HG02885 (cell line): Measurements from ENCODE around the gene TFPI.

Experiments used
- ATAC-seq: cut with Tn5 transposase; IDR thresholded peaks from one replicate; pipeline ENCODE4 v1.9.1; 2021; ENCODE audit warnings: mild to moderate bottlenecking; ENCODE audit not compliant: unreplicated experiment, poor library complexity

The TFPI gene

DNA sequence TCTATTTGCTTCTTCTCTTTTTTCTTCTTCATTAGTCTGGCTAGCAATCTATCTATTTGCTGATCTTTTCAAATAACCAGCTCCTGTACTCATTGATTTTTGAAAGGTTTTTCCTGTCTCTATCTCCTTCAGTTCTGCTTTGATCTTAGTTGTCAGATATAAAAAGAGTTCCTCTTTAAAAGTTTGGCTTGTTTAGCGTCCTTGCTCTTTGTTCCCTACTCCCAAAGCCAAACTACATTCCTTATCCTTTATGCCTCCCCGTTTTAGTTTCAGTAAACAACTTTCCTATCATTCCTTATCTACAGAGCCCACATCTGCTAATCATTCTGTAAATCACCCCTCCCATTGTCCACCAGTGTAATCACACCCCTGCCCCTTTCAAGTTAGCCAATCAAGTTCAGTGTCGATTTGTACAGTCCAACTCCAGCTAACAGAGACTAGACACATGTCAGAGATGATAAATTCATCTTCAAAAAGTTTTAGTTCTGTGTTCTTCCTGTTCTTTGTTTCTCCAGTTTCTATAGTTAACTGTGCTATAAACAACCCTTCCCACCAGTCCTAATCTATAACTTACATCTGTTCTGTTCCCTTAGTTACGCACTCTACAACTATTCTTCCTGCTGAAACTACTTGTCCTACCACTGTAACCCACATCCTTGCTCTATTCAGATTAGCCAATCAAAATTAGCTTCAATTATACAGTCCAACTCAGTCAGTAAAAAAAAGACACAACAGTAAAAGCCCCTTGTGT, 44.4 kb downstream of the TFPI start:
- no peak for ATAC-seq

GRCh38 chr2:187506416-187506815, 47.8 kb downstream of the TFPI start:
- no peak for ATAC-seq

DNA sequence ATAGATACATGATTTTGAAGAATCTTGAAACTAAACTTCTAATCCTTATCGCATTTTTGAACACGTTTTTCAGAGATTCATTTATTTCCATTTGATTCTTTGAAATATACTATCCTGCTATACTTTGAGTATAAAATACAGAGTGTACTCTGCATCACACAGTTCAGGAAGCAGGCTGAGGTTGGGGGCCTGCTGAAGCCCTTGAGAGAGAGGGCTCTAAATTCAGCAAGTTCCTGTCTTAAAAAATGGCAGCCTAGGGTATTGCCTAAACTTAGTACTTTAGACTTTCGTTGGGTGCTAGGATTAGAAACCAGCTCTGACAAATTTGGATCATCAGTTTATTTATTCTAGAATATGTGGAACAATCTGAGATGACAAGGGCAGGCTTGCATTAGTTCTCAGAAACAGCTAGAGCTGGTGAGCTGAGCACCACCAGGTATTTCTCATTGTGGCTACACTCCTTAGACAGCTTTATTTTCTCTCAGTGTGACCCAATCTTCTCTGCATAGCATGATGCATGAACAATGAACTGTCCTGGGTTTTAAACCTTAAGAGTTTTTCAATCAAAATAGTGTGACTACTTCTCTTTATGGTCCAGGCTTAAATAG, 49.1 kb downstream of the TFPI start:
- no peak for ATAC-seq

DNA sequence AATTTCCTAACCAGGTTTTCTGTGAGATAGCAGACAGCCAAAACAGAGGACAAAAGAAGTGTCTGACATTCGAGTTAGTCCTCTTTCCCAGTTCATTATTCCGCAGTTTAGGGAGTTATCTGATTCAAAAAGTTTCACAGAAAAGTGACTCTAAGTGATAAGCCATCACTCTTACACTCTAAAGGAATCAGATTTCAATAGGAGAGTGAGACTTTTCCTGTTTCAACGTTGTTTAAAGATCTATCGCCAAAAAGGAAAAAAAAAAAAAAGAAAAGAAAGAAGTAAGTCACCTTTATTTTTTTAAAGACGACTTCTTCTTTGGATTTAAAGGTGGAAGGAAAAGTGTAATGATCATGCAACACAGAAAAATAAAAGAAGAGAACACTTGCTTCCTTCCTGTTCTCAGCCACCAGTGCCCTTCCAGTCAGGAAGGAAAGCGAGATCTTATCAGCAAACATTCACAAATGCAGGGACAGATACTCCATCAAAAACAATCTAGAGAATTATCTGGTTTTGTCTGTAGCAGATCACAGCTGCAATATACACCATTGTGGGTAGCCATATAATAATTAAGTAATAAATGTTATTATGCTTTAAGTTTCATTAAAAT, 49.8 kb downstream of the TFPI start:
- ATAC-seq = no peak

DNA sequence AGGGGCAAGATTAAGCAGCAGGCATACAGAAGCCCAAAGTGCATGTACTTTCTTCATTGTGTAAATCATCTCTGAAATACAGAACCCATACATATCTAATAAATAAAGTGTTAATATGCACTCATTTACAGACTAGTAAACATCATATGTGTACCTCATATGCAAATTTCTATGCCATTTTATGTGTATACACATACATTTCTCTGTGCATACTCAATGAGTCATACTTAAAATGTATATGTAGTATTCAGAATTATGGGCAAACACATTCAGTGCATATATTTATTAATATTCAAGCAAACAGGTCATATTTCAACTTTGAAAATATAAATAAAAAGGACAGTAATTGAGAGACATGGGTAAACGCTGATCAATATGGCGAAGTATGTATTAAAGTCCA, 50.5 kb downstream of the TFPI start:
- no peak for ATAC-seq

GRCh38 chr2:187502467-187502866, 51.8 kb downstream of the TFPI start:
- no peak for ATAC-seq

DNA sequence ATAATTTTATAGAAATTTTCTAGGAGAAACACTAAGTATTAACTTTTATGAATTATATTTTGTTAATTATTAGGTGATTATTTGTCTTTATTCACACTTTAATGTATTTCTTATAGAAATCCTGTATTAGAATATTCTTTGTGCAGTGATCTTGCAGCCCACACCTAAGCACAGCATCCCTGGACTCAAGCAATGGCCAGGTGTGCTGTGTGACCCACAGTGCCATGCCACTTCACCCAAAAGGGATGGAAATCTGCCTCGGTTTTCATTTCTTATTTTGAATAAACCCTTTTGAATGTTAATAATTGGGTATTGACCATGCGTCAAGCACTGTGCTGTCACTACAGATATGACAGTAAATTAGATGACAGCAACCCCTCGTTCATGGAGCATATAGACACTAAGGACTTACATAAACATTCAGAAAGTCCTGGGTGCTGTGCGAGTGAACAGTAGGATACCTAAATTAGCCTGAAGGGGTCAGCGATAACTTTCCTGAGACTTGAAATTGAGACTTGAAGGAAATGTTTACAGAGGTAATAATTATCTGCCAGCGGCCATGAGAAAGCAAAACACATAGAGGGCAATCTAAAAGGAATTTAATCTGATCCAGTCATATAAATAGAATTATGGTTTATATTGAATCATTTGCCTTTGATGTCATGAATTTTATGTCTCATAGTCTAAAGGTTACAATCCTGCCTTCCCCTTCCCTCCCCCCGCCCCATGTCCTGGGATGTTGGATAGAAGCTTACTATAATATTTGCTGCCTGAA, 53.5 kb downstream of the TFPI start:
- no peak for ATAC-seq

DNA sequence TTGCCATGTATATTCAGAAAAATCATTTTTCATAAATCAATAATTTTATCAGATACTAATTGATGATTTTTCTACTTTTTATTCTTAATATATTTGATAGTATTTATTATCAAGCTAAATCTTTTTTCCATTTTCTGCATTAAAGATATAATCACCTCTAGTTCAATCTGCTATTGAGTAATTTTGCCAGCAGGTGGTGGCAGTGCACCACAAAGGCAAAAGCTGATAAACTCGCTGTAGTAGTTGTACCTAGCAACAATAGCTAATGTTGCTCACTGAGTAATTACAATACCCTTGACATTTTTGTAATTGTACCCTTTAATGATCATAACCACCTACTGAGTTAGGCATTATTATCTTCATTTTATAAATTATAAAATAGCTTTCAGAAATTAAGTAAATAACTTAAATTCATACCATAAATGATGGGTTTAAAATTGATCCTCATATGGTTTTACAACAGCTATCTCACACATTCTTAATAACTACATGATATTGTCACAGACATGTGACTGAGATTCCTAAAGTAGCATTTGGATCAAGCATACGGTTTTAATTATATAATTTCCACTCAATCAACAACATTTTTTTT, 54.2 kb downstream of the TFPI start:
- peak; percentile 98 for ATAC-seq

- ATAC-seq = no peak
Observed at GRCh38 chr2:187497858-187498463, 56.3 kb downstream of the TFPI start.

DNA sequence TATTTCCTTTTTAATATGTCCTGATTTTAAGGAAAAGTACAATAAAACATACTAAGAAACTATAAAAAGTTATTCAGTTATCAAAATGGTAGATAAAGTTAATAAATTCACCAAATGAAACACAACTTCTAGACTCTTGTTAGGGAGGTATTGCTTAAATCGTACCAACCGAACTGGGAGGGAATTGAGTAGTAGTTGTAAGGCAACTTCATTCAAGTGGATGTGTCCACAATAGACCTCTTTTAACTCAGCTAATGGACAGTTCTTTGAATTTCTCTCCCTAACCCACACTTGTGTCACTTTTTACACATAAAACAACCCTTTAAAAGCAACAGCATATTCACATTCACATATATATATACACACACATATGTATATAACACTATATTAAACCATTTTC, 57.1 kb downstream of the TFPI start:
- ATAC-seq = no peak

DNA sequence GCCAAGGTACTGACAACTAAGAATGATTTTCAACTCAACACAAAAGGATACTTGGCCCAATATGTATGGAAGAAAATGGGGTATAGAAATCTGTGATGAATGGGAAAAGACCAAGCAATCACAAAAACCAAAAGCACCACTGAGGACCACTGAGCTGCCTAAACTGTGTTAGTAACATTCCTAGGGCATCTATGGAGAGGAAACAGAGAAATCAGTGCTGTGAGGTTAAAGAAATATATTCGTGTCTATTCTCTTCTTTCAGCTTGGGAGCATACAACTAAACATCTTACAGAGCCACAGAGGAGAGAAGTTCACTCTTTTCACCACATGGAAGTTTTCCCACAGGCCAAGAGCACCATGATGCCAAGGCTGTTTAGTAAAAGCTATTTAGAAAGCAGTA, 58.9 kb downstream of the TFPI start:
- ATAC-seq = no peak

DNA sequence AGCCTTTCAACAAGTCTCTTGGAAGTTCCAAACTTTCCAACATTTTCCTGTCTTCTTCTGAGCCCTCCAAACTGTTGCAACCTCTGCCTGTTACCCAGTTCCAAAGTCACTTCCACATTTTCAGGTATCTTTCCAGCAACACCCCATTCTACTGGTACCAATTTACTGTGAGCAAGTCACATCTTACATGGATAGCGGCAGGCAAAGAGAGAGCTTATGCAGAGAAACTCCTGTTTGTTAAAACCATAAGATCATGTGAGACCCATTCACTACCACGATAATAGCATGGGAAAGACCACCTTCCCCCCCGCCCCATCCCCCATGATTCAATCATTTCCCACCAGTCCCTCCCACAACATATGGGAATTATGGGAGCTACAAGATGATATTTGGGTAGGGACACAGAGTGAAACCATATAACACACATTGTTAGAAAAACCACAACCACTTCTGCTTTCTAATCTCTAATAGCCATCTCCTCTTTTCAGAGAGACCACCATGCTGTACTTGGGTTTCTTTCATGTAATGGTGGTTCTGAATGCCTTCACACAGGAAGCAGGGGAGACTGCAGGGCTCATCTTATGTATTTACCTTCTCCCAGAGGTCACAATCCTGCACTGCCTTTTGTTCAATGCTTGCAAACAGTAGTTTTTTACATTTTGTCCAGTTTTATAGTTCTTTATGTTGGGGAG, 60.2 kb downstream of the TFPI start:
- no peak for ATAC-seq

DNA sequence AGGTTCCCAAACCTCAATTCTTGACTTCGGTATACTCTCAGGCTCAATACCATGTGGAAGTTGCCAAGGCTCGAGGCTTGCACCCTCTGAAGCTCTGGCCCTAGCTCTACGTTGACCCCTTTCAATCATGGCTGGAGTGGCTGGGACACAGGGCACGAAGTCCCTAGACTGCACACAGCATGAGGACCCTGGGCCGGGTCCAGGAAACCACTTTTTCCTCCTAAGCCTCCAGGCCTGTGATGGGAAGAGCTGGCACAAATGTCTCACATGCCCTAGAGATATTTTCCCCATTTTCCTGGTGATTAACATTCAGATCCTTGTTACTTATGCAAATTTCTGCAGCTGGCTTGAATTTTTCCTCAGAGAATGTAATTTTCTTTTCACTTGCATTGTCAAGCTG, 61.1 kb downstream of the TFPI start:
- no peak for ATAC-seq

- no peak for ATAC-seq
Observed at GRCh38 chr2:187486241-187486640, 68.0 kb downstream of the TFPI start.

DNA sequence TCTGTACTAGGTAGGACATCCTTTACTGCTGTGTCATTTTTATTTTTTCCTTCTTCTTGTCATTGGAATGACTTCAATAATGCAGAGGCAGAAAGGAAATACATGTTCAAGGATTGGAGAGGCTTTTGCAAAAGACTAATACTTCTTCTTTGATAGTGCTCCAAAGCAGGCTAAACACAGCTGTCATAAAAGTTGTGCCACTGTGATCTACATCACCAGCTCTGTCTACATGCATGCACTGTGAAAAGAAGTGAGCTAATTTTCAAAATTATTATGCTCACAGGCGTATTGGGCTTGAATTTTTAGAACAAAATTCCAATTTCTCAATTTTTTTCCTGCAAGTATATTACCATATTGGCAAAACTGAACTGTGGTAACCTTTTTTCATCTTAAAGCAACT, 68.7 kb downstream of the TFPI start:
- no peak for ATAC-seq

GRCh38 chr2:187483537-187483936, 70.7 kb downstream of the TFPI start:
- no peak for ATAC-seq

GRCh38 chr2:187482796-187483195, 71.4 kb downstream of the TFPI start:
- ATAC-seq = peak; percentile 89

DNA sequence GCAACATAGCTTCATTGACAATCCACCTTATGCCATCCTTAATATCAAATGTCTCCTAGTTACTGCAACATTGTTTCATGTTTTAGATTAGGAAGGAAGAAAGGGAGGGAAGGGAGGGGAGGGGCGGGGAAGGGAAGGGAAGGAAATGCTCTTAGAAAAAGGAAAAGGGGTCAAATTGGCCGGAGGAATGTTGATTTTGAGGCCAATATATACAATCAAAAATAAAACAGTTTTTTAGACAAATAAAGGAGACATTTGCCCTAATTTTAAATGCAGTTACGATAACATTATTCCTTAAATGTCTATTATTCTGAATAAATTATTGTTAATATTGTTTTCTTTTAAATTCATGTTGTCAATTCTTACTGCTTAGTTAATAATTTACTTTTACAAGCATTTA, 72.7 kb downstream of the TFPI start:
- ATAC-seq = no peak

DNA sequence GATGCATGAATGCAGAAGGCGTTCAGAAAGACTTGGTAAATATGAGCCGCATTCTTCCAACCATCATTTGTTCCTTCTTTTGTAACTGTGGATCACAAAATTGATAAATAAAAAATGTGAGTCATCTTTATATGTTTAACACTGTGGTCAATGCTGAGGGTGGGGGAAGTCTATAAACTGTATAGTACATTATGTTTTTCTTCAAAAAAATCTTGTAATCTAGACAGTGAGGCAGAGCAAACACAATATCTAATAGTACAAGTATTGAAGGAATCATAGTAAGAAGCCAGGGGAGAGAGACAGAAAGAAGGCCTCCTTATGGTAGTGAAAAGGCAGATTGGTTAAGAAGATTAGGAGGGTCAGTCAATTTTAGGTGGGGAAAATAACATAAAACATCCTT, 75.5 kb downstream of the TFPI start:
- ATAC-seq = no peak

DNA sequence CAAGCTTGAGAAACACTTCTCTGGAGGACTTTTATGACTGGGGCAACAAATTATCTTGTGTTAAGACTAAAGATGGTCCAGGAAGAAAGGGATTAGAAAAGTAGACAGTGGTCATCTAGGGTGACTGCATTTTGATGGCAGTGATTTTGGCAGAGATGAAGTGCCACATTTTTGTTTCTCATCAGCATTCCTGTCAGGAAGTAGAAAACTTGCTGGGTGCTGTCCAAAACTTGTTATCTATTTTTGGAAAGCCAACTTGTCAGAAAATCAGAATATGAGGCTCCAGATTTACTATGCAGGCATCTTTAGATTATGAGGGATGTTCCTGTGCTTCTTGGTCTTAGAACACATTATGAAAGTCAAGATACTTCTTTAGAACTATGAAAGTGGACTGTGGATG, 77.2 kb downstream of the TFPI start:
- ATAC-seq = no peak
